HEK293T (cell line): ENCODE results near the gene FAM171A1.

Experiments
- CTCF ChIA-PET: fragments of 350-600 bp; formaldehyde crosslinking; extraction: SDS; loops from one replicate; lab custom pipeline; 2021; ENCODE audit warnings: antibody characterized with exemption, inconsistent platforms; lab: Yijun Ruan, JAX
- POLR2A ChIA-PET: fragments of 350-600 bp; formaldehyde crosslinking; extraction: SDS; loops from one replicate; lab custom pipeline; 2020; ENCODE audit warnings: antibody characterized with exemption, inconsistent platforms; lab: Yijun Ruan, JAX
- DNase-seq: peaks from one replicate; pipeline ENCODE4 v3.0.0; 2012; ENCODE audit warnings: mixed read lengths; ENCODE audit errors: extremely low spot score
- ARNT ChIP-seq: fragments of 450-650 bp; IDR thresholded peaks from 2 replicates; pipeline ENCODE4 v1.6.1; 2017; ENCODE audit warnings: mild to moderate bottlenecking
- BHLHE40 ChIP-seq: fragments of 450-650 bp; IDR thresholded peaks from 2 replicates; pipeline ENCODE4 v1.6.1; 2016; ENCODE audit warnings: mild to moderate bottlenecking, moderate library complexity, borderline replicate concordance
- CTBP1 ChIP-seq: fragments of 450-650 bp; IDR thresholded peaks from 2 replicates; pipeline ENCODE4 v1.6.1; 2016; ENCODE audit warnings: borderline replicate concordance
- ELF4 ChIP-seq: fragments of 450-650 bp; IDR thresholded peaks from 2 replicates; pipeline ENCODE4 v1.6.1; 2017; ENCODE audit warnings: antibody characterized with exemption
- FOXA1 ChIP-seq: fragments of 450-650 bp; IDR thresholded peaks from 2 replicates; pipeline ENCODE4 v1.6.1; 2016; ENCODE audit warnings: mild to moderate bottlenecking
- FOXK2 ChIP-seq: fragments of 450-650 bp; IDR thresholded peaks from 2 replicates; pipeline ENCODE4 v1.6.1; 2016; ENCODE audit warnings: mild to moderate bottlenecking
- FOXM1 ChIP-seq: fragments of 450-650 bp; IDR thresholded peaks from 2 replicates; pipeline ENCODE4 v1.6.1; 2017; ENCODE audit warnings: mild to moderate bottlenecking, borderline replicate concordance
- HDGF ChIP-seq: fragments of 450-650 bp; IDR thresholded peaks from 2 replicates; pipeline ENCODE4 v1.6.1; 2017; ENCODE audit warnings: antibody characterized with exemption, borderline replicate concordance
- L3MBTL2 ChIP-seq: fragments of 450-650 bp; conservative IDR thresholded peaks from 2 replicates; pipeline ENCODE4 v1.6.1; 2016; ENCODE audit warnings: mild to moderate bottlenecking
- LEF1 ChIP-seq: fragments of 450-650 bp; IDR thresholded peaks from 2 replicates; pipeline ENCODE4 v1.6.1; 2017; ENCODE audit warnings: mild to moderate bottlenecking, borderline replicate concordance
- NFRKB ChIP-seq: fragments of 450-650 bp; IDR thresholded peaks from 2 replicates; pipeline ENCODE4 v1.6.1; 2016; ENCODE audit warnings: mild to moderate bottlenecking, moderate library complexity
- SP1 ChIP-seq: fragments of 450-650 bp; IDR thresholded peaks from 2 replicates; pipeline ENCODE4 v1.6.1; 2017
- SUZ12 ChIP-seq: fragments of 450-650 bp; IDR thresholded peaks from 2 replicates; pipeline ENCODE4 v1.6.1; 2016; ENCODE audit warnings: mild to moderate bottlenecking
- TARDBP ChIP-seq: fragments of 450-650 bp; IDR thresholded peaks from 2 replicates; pipeline ENCODE4 v1.6.1; 2016
- ZNF384 ChIP-seq: fragments of 450-650 bp; IDR thresholded peaks from 2 replicates; pipeline ENCODE4 v1.6.1; 2016
- TF ChIP-seq, protein P1 (sequence below): fragments of 450-650 bp; IDR thresholded peaks from 2 replicates; pipeline ENCODE4 v1.6.1; 2016

The FAM171A1 gene

DNA sequence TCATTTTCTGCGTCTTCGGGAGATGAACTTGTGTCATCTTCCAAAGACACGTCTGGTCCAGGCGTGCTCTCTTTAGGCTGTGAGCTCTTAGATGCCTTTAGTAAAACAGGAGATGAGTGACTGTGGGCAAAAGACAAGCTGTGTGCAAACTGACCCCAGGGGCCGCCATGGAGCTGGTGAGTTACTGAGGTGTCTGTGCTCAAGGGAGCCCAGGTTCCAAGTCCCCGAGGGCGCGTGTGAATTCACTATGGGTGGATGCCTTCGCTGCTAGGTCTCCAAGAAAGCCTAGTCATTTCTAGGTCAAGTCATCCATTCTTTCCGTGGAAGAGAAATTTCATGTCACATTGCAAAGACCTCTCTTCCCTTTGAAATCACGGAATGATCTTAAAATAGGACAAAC is 118.7 kb downstream of the FAM171A1 start:
- no peak for TF ChIP-seq FOXM1
- no peak for TF ChIP-seq FOXK2
- TF ChIP-seq, protein P1, sequence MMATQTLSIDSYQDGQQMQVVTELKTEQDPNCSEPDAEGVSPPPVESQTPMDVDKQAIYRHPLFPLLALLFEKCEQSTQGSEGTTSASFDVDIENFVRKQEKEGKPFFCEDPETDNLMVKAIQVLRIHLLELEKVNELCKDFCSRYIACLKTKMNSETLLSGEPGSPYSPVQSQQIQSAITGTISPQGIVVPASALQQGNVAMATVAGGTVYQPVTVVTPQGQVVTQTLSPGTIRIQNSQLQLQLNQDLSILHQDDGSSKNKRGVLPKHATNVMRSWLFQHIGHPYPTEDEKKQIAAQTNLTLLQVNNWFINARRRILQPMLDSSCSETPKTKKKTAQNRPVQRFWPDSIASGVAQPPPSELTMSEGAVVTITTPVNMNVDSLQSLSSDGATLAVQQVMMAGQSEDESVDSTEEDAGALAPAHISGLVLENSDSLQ = no peak
- no peak for TF ChIP-seq LEF1
- no peak for TF ChIP-seq ARNT
- TF ChIP-seq ZNF384 = no peak
- no peak for TF ChIP-seq SUZ12
- no peak for TF ChIP-seq TARDBP
- no peak for TF ChIP-seq ELF4
- TF ChIP-seq SP1 = no peak
- no peak for TF ChIP-seq HDGF
- TF ChIP-seq BHLHE40 = no peak
- no peak for TF ChIP-seq FOXA1
- no peak for TF ChIP-seq CTBP1
- TF ChIP-seq L3MBTL2 = no peak
- TF ChIP-seq NFRKB = no peak
- no peak for DNase-seq
- POLR2A ChIA-PET = no interaction called here
- CTCF ChIA-PET = interaction anchor here (0.6 kb wide), 1 partner anchor 45 kb away, joined by 8 read pairs; no protein-coding TSS in a partner anchor

DNA sequence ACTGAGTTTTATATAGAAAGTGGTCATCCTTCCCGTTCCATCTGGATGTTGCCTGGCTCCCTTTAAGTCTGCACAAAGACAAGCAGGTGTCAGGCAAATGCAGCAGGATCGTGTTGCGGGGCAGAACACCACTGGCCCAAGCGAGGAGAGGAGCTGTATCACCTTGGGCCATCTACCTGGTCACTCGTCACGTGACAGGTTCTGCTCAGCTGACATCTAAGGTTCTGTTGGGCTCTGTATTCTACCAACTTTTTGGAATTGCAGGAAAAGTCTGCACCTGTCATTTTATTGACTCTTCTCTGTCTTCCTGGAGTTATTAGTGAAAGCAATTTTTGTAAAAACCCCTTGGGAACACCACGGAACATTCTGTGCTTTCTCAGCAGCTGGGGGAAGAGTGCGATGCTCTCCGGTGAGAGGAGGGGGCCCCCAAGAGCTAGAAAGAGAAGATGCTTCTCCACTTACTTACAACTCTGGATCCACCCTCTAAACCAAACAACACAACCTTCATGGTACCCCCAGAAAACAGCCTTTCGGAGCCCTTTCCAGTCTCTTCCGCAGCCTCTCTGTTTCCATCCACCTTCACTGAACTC is 119.2 kb downstream of the FAM171A1 start:
- ChIA-PET CTCF (interaction anchor here (0.6 kb wide), 1 partner anchor 46 kb away, joined by 8 read pairs; no protein-coding TSS in a partner anchor), POLR2A (no interaction called here)
- no peak for DNase-seq
- TF ChIP-seq ZNF384 (no peak), TARDBP (no peak), L3MBTL2 (no peak), FOXK2 (no peak), SUZ12 (no peak), ELF4 (no peak), CTBP1 (no peak), FOXM1 (no peak), ARNT (no peak), SP1 (no peak), LEF1 (no peak), FOXA1 (no peak), HDGF (no peak)
- TF ChIP-seq, protein P1 = no peak

DNA sequence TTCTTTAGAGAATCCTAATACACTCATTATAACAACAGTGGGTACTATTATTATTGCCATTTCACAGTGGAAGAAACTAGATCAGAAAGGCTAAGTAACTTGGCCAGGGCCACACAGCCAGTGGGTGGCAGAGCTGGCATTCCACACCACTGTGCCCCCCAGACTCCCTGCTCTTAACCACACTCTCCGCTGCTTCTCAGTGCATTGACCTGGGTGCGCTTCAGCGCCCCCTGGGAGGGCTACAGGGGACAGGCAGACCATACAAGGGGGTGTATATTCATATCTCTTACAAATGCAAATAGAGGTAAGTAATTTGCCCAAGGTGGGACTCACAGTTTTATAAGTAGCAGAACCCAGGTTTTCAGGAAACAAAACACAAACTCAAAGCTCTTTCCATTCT is 125.6 kb downstream of the FAM171A1 start:
- TF ChIP-seq ARNT = no peak
- TF ChIP-seq NFRKB = no peak
- no peak for TF ChIP-seq HDGF
- no peak for TF ChIP-seq BHLHE40
- no peak for TF ChIP-seq TARDBP
- no peak for TF ChIP-seq FOXA1
- TF ChIP-seq CTBP1 = no peak
- TF ChIP-seq SP1 = no peak
- TF ChIP-seq SUZ12 = no peak
- ChIA-PET POLR2A (no interaction called here), CTCF (interaction anchor here (1.0 to 1.3 kb wide), 2 partner anchors 34 to 475 kb away, joined by 3 to 5 read pairs; partner anchors contain the start of gene ITGA8)
- peak; percentile 27 for DNase-seq

DNA sequence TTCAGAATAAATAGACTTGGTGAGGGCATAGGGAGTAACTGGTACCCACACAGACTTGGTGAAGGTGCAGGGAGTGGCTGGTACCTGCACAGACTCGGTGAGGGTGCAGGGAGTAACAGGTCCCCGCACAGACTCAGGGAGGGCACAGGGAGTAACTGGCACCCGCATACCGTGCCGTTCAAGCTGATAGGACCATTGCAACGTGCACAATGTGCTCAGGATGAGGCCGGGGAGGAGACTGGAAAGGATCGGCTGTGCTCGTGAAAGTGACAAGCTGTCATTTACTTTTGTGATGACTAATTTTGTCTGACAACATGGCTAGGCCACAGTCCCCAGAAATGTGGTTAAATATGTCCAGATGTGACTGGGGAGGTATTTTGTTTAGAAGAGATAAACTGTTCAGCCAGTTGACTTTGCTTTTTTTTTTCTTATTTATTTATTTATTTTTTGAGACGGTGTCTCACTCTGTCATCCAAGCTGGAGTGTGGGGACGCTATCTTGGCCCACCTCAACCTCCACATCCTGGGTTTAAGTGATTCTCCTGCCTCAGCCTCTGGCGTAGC is 126.4 kb downstream of the FAM171A1 start:
- ChIA-PET POLR2A (no interaction called here), CTCF (interaction anchor here (1.3 kb wide), 1 partner anchor 33 kb away, joined by 5 read pairs; no protein-coding TSS in a partner anchor)
- no peak for DNase-seq
- TF ChIP-seq L3MBTL2 (no peak), ZNF384 (no peak), SP1 (no peak), FOXM1 (no peak), FOXA1 (no peak), HDGF (no peak), ARNT (no peak), CTBP1 (no peak), SUZ12 (no peak), ELF4 (no peak), NFRKB (no peak), LEF1 (no peak), TARDBP (no peak)
- TF ChIP-seq, protein P1 = no peak

DNA sequence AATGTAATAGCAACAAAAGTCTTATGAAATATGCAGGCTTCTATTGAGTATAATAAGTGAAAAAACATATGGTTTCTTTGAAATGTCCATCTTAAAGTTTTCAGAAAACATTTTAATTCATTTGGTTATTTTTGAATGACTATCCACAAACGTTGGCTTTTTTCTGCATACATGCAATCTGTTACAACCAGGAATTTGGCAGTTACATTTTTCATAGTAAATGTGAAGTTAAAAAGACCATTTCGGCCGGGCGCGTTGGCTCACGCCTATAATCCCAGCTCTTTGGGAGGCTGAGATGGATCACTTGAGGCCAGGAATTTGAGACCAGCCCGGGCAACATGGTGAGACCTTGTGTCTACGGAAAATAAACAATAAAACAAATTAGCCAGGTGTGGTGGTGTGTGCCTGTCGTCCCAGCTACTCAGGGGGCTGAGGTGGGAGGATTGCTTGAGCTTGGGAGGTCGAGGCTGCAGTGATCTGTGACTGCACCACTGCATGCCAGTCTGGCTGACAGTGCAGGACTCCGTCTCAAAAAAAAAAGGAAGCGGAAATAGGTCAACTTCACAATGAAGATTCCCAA is 128.7 kb downstream of the FAM171A1 start:
- ChIA-PET CTCF (interaction anchor here (0.8 kb wide), 1 partner anchor 21 kb away, joined by 4 read pairs; no protein-coding TSS in a partner anchor), POLR2A (no interaction called here)
- TF ChIP-seq SUZ12 = no peak
- no peak for TF ChIP-seq CTBP1
- TF ChIP-seq FOXK2 = no peak
- TF ChIP-seq ELF4 = no peak
- TF ChIP-seq L3MBTL2 = no peak
- TF ChIP-seq, protein P1 = no peak
- TF ChIP-seq HDGF = no peak
- TF ChIP-seq TARDBP = no peak
- no peak for TF ChIP-seq BHLHE40
- TF ChIP-seq FOXA1 = no peak
- TF ChIP-seq LEF1 = no peak
- DNase-seq = no peak
